ENCODE results near the gene RNF157. TPM values are rescaled to one million over a fixed set of nuclear protein-coding genes. Genes with fewer than 3 reads are reported as not detected.

RNF157 gene
- total and polyA plus RNA-seq, 12 donors = 2.3 to 6.1 (median 4.5) TPM

DNA sequence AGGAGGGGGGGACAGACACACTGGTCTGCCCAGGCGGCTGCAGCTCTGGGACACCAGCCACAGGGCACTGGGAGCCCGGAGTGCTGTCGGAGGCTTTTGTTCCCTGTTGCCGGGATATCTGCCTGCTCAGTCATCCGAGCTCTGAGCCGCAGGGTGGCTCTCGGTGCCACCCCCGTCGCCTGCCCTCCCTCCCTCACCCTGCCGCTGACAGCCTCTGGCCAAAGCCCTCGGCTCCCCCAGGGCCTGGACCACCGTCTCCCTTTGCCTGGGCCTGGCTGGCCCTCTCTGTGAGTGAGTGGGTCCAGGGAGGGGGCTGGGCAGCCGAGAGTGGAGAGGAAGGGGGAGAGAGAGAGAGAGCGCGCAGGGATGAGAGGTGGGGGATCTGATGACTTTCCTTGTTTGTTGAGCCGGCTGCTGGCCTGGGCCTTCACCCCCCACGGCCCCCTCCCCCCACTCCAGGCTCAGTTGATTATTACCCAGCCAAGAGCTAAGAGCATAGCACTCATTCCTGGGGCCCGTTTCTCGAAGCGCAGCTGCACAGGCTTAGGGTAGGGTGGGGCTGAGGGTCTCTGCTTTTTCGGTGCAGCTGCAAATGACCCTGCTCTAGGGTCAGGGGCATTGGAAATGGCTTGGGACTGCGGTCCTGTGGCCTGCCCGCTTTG is 101.9 kb downstream of the RNF157 start:
- intact Hi-C loops (cut with DNase I) = no loop called here
- no peak for DNase-seq
- H3K27me3 ChIP-seq = peaks cover 53% of the 10 kb centered on the region

DNA sequence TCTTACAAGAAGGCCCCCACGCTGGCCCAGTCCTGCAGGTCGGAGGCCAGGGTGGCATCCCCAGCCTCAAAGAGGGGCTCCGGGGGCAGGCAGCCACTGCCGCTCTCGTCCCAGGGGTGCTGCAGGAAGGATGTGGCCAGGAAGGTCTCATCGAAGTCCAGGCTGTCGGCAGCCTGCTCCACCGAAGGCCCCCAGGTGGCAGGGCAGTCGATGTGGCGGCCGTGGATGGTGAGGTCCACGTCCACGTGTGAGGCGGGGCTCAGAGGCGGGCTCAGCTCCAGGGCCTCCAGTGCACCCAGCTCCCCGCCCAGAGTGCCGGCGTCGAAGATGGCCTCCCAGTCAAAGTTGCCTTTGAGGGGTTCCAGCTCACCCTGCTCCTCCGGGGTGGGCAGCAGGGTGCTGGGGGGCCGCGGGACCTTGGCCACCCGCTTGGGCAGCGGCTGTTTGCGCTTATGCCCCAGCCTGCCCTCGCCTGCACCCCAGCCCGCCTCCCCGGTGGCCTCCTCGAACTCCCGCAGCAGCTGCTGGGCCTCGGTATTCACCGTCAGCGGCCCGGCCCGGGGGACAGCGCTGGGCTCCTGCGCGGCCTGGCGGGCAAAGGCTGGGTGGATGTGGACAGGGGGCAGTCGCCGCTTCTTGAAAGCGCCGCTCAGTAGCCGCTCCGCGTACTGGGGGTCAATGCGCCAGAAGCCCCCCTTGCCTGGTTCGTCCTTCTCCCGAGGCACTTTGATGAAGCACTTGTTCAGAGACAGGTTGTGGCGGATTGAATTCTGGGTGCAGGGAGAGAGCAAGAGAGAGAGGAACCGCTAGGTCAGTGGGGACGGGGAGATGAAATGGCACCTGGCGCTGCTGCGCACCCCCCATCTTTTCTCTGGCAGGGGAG is 102.7 kb downstream of the RNF157 start:
- Histone ChIP-seq H3K4me3 (no peak overlapping the region), H3K9me3 (replicated peaks in 1 of 3) (no peaks in the 10 kb centered on the region), H3K4me1 (replicated peaks in 1 of 2) (peaks cover 3 to 20% of the 10 kb centered on the region in 2 donors), H3K36me3 (replicated peaks in 1 of 2) (no peaks in the 10 kb centered on the region), H3K27ac (no peak overlapping the region), H3K27me3 (peaks cover 53% of the 10 kb centered on the region)
- DNase-seq = no peak
- WGBS, 4 donors = 54 to 91% (median 62%) methylated on average over 6 to 54 of the region's 54 CpGs
- TF ChIP-seq, protein P1, sequence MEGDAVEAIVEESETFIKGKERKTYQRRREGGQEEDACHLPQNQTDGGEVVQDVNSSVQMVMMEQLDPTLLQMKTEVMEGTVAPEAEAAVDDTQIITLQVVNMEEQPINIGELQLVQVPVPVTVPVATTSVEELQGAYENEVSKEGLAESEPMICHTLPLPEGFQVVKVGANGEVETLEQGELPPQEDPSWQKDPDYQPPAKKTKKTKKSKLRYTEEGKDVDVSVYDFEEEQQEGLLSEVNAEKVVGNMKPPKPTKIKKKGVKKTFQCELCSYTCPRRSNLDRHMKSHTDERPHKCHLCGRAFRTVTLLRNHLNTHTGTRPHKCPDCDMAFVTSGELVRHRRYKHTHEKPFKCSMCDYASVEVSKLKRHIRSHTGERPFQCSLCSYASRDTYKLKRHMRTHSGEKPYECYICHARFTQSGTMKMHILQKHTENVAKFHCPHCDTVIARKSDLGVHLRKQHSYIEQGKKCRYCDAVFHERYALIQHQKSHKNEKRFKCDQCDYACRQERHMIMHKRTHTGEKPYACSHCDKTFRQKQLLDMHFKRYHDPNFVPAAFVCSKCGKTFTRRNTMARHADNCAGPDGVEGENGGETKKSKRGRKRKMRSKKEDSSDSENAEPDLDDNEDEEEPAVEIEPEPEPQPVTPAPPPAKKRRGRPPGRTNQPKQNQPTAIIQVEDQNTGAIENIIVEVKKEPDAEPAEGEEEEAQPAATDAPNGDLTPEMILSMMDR (IDR thresholded peaks at IDR 0.05) = no peak
- TF ChIP-seq POLR2A (IDR thresholded peaks at IDR 0.05) = no peak
- intact Hi-C loops (cut with DNase I) = no loop called here

More for the DNA sequence above, 101.9 kb downstream of the RNF157 start:
- Histone ChIP-seq H3K36me3 (replicated peaks in 1 of 2) (no peaks in the 10 kb centered on the region), H3K4me1 (replicated peaks in 1 of 2) (peaks cover 3 to 20% of the 10 kb centered on the region in 2 donors), H3K9me3 (replicated peaks in 1 of 3) (no peaks in the 10 kb centered on the region), H3K4me3 (no peak overlapping the region), H3K27ac (no peak overlapping the region)
- TF ChIP-seq POLR2A (IDR thresholded peaks at IDR 0.05) = no peak
- TF ChIP-seq, protein P1 (IDR thresholded peaks at IDR 0.05) = no peak
- 34 to 68% (median 58%) methylated on average over 8 to 23 of the region's 23 CpGs for WGBS, 4 donors

DNA sequence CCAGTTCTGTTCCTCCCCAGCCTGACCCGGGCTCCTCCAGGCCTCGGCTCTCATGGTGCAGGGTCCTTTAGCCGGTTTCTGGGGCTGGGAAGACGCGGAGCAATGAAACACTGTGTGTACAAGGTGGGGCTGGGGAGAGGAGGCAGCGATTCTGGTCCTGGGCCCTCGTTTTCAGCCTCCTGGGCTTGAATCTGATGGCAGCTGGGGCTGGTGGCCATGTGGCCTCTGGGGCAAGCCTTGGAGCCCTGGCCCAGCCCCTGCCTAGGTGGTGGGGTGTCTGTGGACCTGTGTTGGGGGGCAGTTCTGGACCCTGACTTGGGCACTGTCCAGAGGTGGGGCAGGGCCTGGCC is 103.3 kb downstream of the RNF157 start:
- 27 to 78% (median 65%) methylated on average over 3 to 7 of the region's 7 CpGs for WGBS, 4 donors
- Histone ChIP-seq H3K4me3 (no peak overlapping the region), H3K4me1 (replicated peaks in 1 of 2) (peaks cover 3 to 20% of the 10 kb centered on the region in 2 donors), H3K9me3 (replicated peaks in 1 of 3) (no peaks in the 10 kb centered on the region), H3K27me3 (peaks cover 57% of the 10 kb centered on the region), H3K36me3 (replicated peaks in 1 of 2) (no peaks in the 10 kb centered on the region), H3K27ac (no peak overlapping the region)
- no peak for DNase-seq
- no peak for TF ChIP-seq POLR2A (IDR thresholded peaks at IDR 0.05)
- TF ChIP-seq, protein P1 (IDR thresholded peaks at IDR 0.05) = no peak
- intact Hi-C loops (cut with DNase I) = no loop called here

DNA sequence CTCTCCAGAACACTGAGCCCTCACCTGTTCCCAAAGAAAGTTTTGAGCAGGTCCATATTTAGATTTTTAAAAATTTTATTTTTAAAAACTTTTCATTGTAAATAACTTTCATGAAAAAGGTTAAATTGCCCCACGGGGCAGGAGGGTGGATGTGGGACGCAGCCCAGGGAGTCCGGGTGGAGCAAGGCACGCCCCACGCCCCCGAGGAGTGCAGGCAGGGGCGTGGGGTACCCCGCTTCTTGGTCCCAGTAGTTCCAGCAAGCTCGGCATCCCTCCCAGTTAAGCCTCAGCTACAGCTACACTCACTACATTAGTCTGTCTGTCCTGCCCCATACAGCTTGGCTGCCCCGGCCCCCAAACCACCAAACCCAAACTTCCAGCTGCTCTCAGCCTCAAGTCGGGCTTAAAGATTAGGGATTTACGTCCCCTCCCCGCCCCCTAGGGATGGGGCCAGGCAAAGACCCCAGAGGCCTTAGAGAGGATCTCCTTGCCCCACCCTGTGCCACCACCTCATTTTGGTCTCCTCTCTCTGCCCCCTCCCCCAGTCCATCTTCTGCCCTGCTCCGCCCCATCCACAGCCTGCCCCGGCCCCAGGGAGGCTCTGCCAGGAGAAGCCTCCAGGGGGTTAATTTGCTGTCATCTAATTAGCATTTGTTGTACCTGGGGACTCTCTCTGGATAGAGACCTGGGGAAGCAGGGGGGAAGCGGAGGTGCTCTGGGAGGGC is 103.9 kb downstream of the RNF157 start:
- 66 to 80% (median 76%) methylated on average over 10 to 16 of the region's 16 CpGs for WGBS, 4 donors
- Histone ChIP-seq H3K27ac (no peak overlapping the region), H3K4me3 (no peak overlapping the region), H3K36me3 (replicated peaks in 1 of 2) (no peaks in the 10 kb centered on the region), H3K27me3 (peaks cover 61% of the 10 kb centered on the region), H3K9me3 (replicated peaks in 1 of 3) (no peaks in the 10 kb centered on the region), H3K4me1 (replicated peaks in 1 of 2) (peaks cover 1 to 15% of the 10 kb centered on the region in 2 donors)
- no peak for DNase-seq
- no peak for TF ChIP-seq POLR2A (IDR thresholded peaks at IDR 0.05)
- TF ChIP-seq, protein P1 (IDR thresholded peaks at IDR 0.05) = no peak
- intact Hi-C loops (cut with DNase I) = no loop called here

Data from adrenal gland (tissue), 12 donors.